ENCODE measurements around the gene FXYD5. TPM values are rescaled to one million over a fixed set of nuclear protein-coding genes. Genes with fewer than 3 reads are reported as not detected.

The FXYD5 gene
- total and polyA plus RNA-seq, 4 donors: 2.2 to 22.0 (median 7.3) TPM

- 90% methylated on average over 8 of the region's 8 CpGs for WGBS
- H3K36me3 ChIP-seq (ENCODE audit: control insufficient read depth in 4 of 4, insufficient read depth in 3 of 4, low read depth in 1 of 4, low read length in 3 of 4): no peaks in the 10 kb centered on the region
- no peak for DNase-seq (ENCODE audit: low spot score)
- H3K4me1 ChIP-seq (ENCODE audit: control insufficient read depth in 4 of 4, insufficient read depth in 4 of 4, low read length in 3 of 4): peaks cover 0 to 2% (median 0%) of the 10 kb centered on the region in 4 donors
- no peaks in the 10 kb centered on the region for H3K9me3 ChIP-seq (ENCODE audit: control insufficient read depth in 4 of 4, low read length in 3 of 4)
- no peak overlapping the region for H3K4me3 ChIP-seq (ENCODE audit: low read depth in 1 of 3, low read length in 3 of 3)
- no peak overlapping the region for H3K9ac ChIP-seq (ENCODE audit: low read depth in 1 of 2, low read length in 2 of 2)
- TF ChIP-seq FOXA2 (IDR thresholded peaks at IDR 0.05): no peak
- TF ChIP-seq HNF4A (conservative IDR thresholded peaks at IDR 0.05): no peak
- no peak for TF ChIP-seq REST (IDR thresholded peaks at IDR 0.05)
- TF ChIP-seq CTCF (IDR thresholded peaks at IDR 0.05; ENCODE audit: low read depth, low read length, missing input control): no peak
- no peak for TF ChIP-seq GABPA (IDR thresholded peaks at IDR 0.05 in 1 of 2, conservative IDR thresholded peaks at IDR 0.05 in 1 of 2)
- no peak for TF ChIP-seq TAF1 (conservative IDR thresholded peaks at IDR 0.05)
- TF ChIP-seq RXRA (IDR thresholded peaks at IDR 0.05): no peak
- TF ChIP-seq SP1 (IDR thresholded peaks at IDR 0.05): no peak
- TF ChIP-seq NR2F2 (IDR thresholded peaks at IDR 0.05): no peak
- TF ChIP-seq MAX (IDR thresholded peaks at IDR 0.05): no peak
- no peak for TF ChIP-seq JUND (IDR thresholded peaks at IDR 0.05)
- no peak for TF ChIP-seq FOXA1 (IDR thresholded peaks at IDR 0.05)
- no peaks in the 10 kb centered on the region for H3K27me3 ChIP-seq (ENCODE audit: control insufficient read depth in 4 of 4, insufficient read depth in 4 of 4, low read length in 3 of 4)
- H3K27ac ChIP-seq (ENCODE audit: low read depth in 1 of 2, low read length in 2 of 2): no peak overlapping the region
These were observed 52.9 kb downstream of the FXYD5 start for GRCh38 chr19:35207391-35207871.

GRCh38 chr19:35208121-35208520 lies 53.6 kb downstream of the FXYD5 start:
- Histone ChIP-seq H3K4me1 (ENCODE audit: control insufficient read depth in 4 of 4, insufficient read depth in 4 of 4, low read length in 3 of 4) (peaks cover 0 to 2% (median 0%) of the 10 kb centered on the region in 4 donors), H3K27me3 (ENCODE audit: control insufficient read depth in 4 of 4, insufficient read depth in 4 of 4, low read length in 3 of 4) (no peaks in the 10 kb centered on the region), H3K9ac (ENCODE audit: low read depth in 1 of 2, low read length in 2 of 2) (no peak overlapping the region), H3K4me3 (ENCODE audit: low read depth in 1 of 3, low read length in 3 of 3) (no peak overlapping the region), H3K9me3 (ENCODE audit: control insufficient read depth in 4 of 4, low read length in 3 of 4) (no peaks in the 10 kb centered on the region), H3K27ac (ENCODE audit: low read depth in 1 of 2, low read length in 2 of 2) (no peak overlapping the region), H3K36me3 (ENCODE audit: control insufficient read depth in 4 of 4, insufficient read depth in 3 of 4, low read depth in 1 of 4, low read length in 3 of 4) (no peaks in the 10 kb centered on the region)
- no peak for DNase-seq (ENCODE audit: low spot score)
- WGBS: 93% methylated on average over 8 of the region's 8 CpGs
- TF ChIP-seq HNF4A (conservative IDR thresholded peaks at IDR 0.05): no peak
- no peak for TF ChIP-seq GABPA (IDR thresholded peaks at IDR 0.05 in 1 of 2, conservative IDR thresholded peaks at IDR 0.05 in 1 of 2)
- TF ChIP-seq YY1 (IDR thresholded peaks at IDR 0.05): no peak
- no peak for TF ChIP-seq ATF3 (IDR thresholded peaks at IDR 0.05)
- TF ChIP-seq MAX (IDR thresholded peaks at IDR 0.05): no peak
- TF ChIP-seq REST (IDR thresholded peaks at IDR 0.05): no peak
- TF ChIP-seq NR2F2 (IDR thresholded peaks at IDR 0.05): no peak
- TF ChIP-seq TAF1 (conservative IDR thresholded peaks at IDR 0.05): no peak
- TF ChIP-seq SP1 (IDR thresholded peaks at IDR 0.05): no peak
- TF ChIP-seq JUND (IDR thresholded peaks at IDR 0.05): no peak
- TF ChIP-seq RXRA (IDR thresholded peaks at IDR 0.05): no peak
- no peak for TF ChIP-seq FOXA2 (IDR thresholded peaks at IDR 0.05)

Data from liver (tissue), 9 donors.